ENCODE data around the gene PRMT1.
A peak's percentile ranks its signal among the peaks of the same experiment; 100 is the strongest.
"Not testable (repeated sequence)": the region's sequence is repeated elsewhere in the genome, so short reads cannot be mapped to it uniquely, and the experiment has no call there.

PRMT1 gene

GRCh38 chr19:49677231-49677900 lies at the start of gene PRMT1:
TSS of gene PRMT1 (plus strand) at chr19:49677271. CDS start at chr19:49677281, 10 bp downstream.
- no peak for DNase-seq

GRCh38 chr19:49629659-49630058 lies 47.4 kb upstream of the PRMT1 start:
- no peak for DNase-seq

GRCh38 chr19:49631014-49631588 lies 46.0 kb upstream of the PRMT1 start:
- DNase-seq = no peak

GRCh38 chr19:49631610-49632192 lies 45.4 kb upstream of the PRMT1 start:
- DNase-seq = no peak

- DNase-seq = no peak
Measured at GRCh38 chr19:49632576-49632975, 44.5 kb upstream of the PRMT1 start.

GRCh38 chr19:49633273-49633672 lies 43.8 kb upstream of the PRMT1 start:
- DNase-seq = not testable (repeated sequence)

GRCh38 chr19:49635530-49636232 lies 41.4 kb upstream of the PRMT1 start:
- DNase-seq = no peak

- no peak for DNase-seq
Measured at GRCh38 chr19:49636233-49636932, 40.7 kb upstream of the PRMT1 start.

GRCh38 chr19:49637821-49638738 lies 39.0 kb upstream of the PRMT1 start:
- DNase-seq = peak; percentile 49

GRCh38 chr19:49639401-49640112 lies 37.5 kb upstream of the PRMT1 start:
- no peak for DNase-seq

- peak; percentile 100 for DNase-seq
Measured at GRCh38 chr19:49640113-49640898, 36.8 kb upstream of the PRMT1 start, which contains the start of gene RRAS. TSS of gene RRAS (minus strand) at chr19:49640143. CDS start at chr19:49640098, 45 bp downstream.

GRCh38 chr19:49641688-49642491 lies 35.2 kb upstream of the PRMT1 start, which contains the start of gene SCAF1:
TSS of gene SCAF1 (plus strand) at chr19:49642209. CDS start at chr19:49645027, 2,818 bp downstream.
- peak; percentile 99 for DNase-seq

- no peak for DNase-seq
Measured at GRCh38 chr19:49642492-49643035, 34.5 kb upstream of the PRMT1 start.

- DNase-seq = no peak
Measured at GRCh38 chr19:49643466-49643865, 33.6 kb upstream of the PRMT1 start.

GRCh38 chr19:49645592-49645991 lies 31.5 kb upstream of the PRMT1 start:
- no peak for DNase-seq

GRCh38 chr19:49645995-49646394 lies 31.1 kb upstream of the PRMT1 start:
- DNase-seq = no peak

GRCh38 chr19:49646586-49646985 lies 30.5 kb upstream of the PRMT1 start:
- DNase-seq = no peak

- DNase-seq = no peak
Measured at GRCh38 chr19:49651029-49651819, 25.8 kb upstream of the PRMT1 start.

All from T1000 (cell line).